K562 (cell line): ENCODE results near the gene RINL. TPM values are rescaled to one million over a fixed set of nuclear protein-coding genes. Genes with fewer than 3 reads are reported as not detected.
A peak's percentile ranks its signal among the peaks of the same experiment; 100 is the strongest.

Experiments
- ATAC-seq: fragments of 200-7000 bp; cut with Tn5 transposase; 3 replicates; pipeline ENCODE4 v1.9.1; 2020; ENCODE audit warnings: moderate library complexity
- BruUV-seq: library from RNA; stranded (reverse); fragments of 400-500 nt; replicated peaks from 2 replicates; lab custom pipeline; 2021; lab: Mats Ljungman, UMichigan
- CTCF ChIA-PET: fragments of 300-600 bp; formaldehyde crosslinking; extraction: SDS; loops from one replicate; lab custom pipeline; 2021; ENCODE audit warnings: low intra/inter-chr PET ratio; lab: Yijun Ruan, JAX
- POLR2A ChIA-PET: fragments of 300-600, 350-650 bp; sonication (Branson Sonifier 250); formaldehyde crosslinking; extraction: SDS; loops from one replicate; lab custom pipeline; 2021; ENCODE audit warnings: antibody characterized with exemption, inconsistent platforms; lab: Yijun Ruan, JAX
- DNase-seq, 4 experiments: peaks; one replicate each; pipeline versions ENCODE4 v3.0.0 to v3.0.0-alpha.2; 2011 to 2018; ENCODE audit warnings: low spot score in 3 of 4, mixed read lengths in 3 of 4; ENCODE audit errors: extremely low read depth in 1 of 4
- FAIRE-seq: peaks from 2 replicates; lab custom pipeline; 2011; peaks lifted over from hg19 to GRCh38; lab: Jason Lieb, UNC
- H2AFZ ChIP-seq: 2 replicates; pipeline ENCODE4 v1.6.0; 2011; ENCODE audit warnings: low read depth, low read length, control low read depth, inconsistent platforms
- H3K27ac ChIP-seq: fragments of 200-600 bp; 3 replicates; pipeline ENCODE4 v1.8.0; 2011; ENCODE audit warnings: low read depth, mild to moderate bottlenecking, control low read depth, inconsistent platforms, low read length, moderate library complexity, mixed read lengths; ENCODE audit errors: extremely low read depth
- H3K27me3 ChIP-seq, 2 experiments: fragments of 300-600 bp in 1 of 2; 2 replicates in 1 of 2; 3 replicates in 1 of 2; pipeline versions ENCODE4 v1.6.0 to v1.8.0; 2011; ENCODE audit warnings: inconsistent platforms in 2 of 2, low read length in 2 of 2, mild to moderate bottlenecking in 1 of 2, mixed read lengths in 1 of 2, moderate library complexity in 1 of 2; ENCODE audit not compliant: control insufficient read depth in 2 of 2, insufficient read depth in 2 of 2
- H3K36me3 ChIP-seq: fragments of 300-600 bp; 3 replicates; pipeline ENCODE4 v1.8.0; 2011; ENCODE audit warnings: mild to moderate bottlenecking, low read length, inconsistent platforms; ENCODE audit not compliant: control insufficient read depth, insufficient read depth
- H3K4me1 ChIP-seq, 2 experiments: fragments of 200-600 bp in 1 of 2; replicated peaks in 1 of 2; 2 replicates in 1 of 2; 3 replicates in 1 of 2; pipeline versions ENCODE4 v1.5.1 to v1.8.0; 2011; ENCODE audit warnings: inconsistent platforms in 2 of 2, low read length in 2 of 2, mild to moderate bottlenecking in 1 of 2, mixed read lengths in 1 of 2, moderate library complexity in 1 of 2; ENCODE audit not compliant: control insufficient read depth in 2 of 2, insufficient read depth in 2 of 2
- H3K4me2 ChIP-seq: 2 replicates; pipeline ENCODE4 v1.6.1; 2011; ENCODE audit warnings: low read length, control low read depth, inconsistent platforms, mixed read lengths; ENCODE audit not compliant: insufficient read depth
- H3K4me3 ChIP-seq: fragments of 200-600 bp; sonication (generic), shearing (Covaris generic); 2 replicates; pipeline ENCODE4 v1.5.1; 2016; ENCODE audit warnings: control low read depth, inconsistent platforms
- H3K79me2 ChIP-seq: fragments of 200-600 bp; 3 replicates; pipeline ENCODE4 v1.8.0; 2011; ENCODE audit warnings: low read length, inconsistent platforms; ENCODE audit not compliant: control insufficient read depth, insufficient read depth
- H3K9ac ChIP-seq, 2 experiments: 2 replicates each; pipeline versions ENCODE4 v1.6.0 to v1.6.1; 2011; ENCODE audit warnings: low read depth in 2 of 2, low read length in 2 of 2, control low read depth in 1 of 2, inconsistent platforms in 1 of 2, mild to moderate bottlenecking in 1 of 2, mixed read lengths in 1 of 2; ENCODE audit not compliant: insufficient read depth in 1 of 2
- H3K9me1 ChIP-seq: one replicate; pipeline ENCODE4 v1.6.0; 2011; ENCODE audit warnings: inconsistent platforms, mild to moderate bottlenecking, low read length, moderate library complexity; ENCODE audit not compliant: control insufficient read depth, insufficient read depth
- H3K9me3 ChIP-seq: replicated peaks from 2 replicates; pipeline ENCODE4 v1.5.1; 2011; ENCODE audit warnings: low read depth, low read length, inconsistent platforms; ENCODE audit not compliant: control insufficient read depth, insufficient read depth
- H4K20me1 ChIP-seq: replicated peaks from 2 replicates; pipeline ENCODE4 v1.6.1; 2011; ENCODE audit warnings: low read length, inconsistent platforms, mixed read lengths; ENCODE audit not compliant: control insufficient read depth, insufficient read depth
- ARNT ChIP-seq, 2 experiments: fragments of 450-650 bp; IDR thresholded peaks; 2 replicates each; pipeline ENCODE4 v1.6.1; 2016; ENCODE audit warnings: mild to moderate bottlenecking in 1 of 2
- ATF1 ChIP-seq, 2 experiments: fragments of 450-650 bp in 1 of 2; IDR thresholded peaks; 2 replicates each; pipeline ENCODE4 v1.6.1; 2016; ENCODE audit warnings: missing compliant biosample characterization in 1 of 2, missing genetic modification characterization in 1 of 2
- BRD9 ChIP-seq: fragments of 450-650 bp; IDR thresholded peaks from 2 replicates; pipeline ENCODE4 v1.6.1; 2018; ENCODE audit warnings: low read depth; ENCODE audit not compliant: partially characterized antibody
- CAMTA2 ChIP-seq: fragments of 250-450 bp; sonication (Bioruptor Pico); conservative IDR thresholded peaks from 2 replicates; pipeline ENCODE4 v1.5.1; 2022
- E2F8 ChIP-seq: fragments of 450-650 bp; IDR thresholded peaks from 2 replicates; pipeline ENCODE4 v1.7.1; 2018; ENCODE audit warnings: mild to moderate bottlenecking, low read depth; ENCODE audit not compliant: partially characterized antibody
- ELF2 ChIP-seq: fragments of 250-450 bp; sonication (Bioruptor Pico); IDR thresholded peaks from 2 replicates; pipeline ENCODE4 v1.5.0; 2021; ENCODE audit warnings: mild to moderate bottlenecking
- FOXK2 ChIP-seq, 2 experiments: fragments of 450-650 bp; IDR thresholded peaks in 1 of 2; conservative IDR thresholded peaks in 1 of 2; 2 replicates each; pipeline ENCODE4 v1.6.1; 2016; ENCODE audit warnings: low read depth in 2 of 2, mild to moderate bottlenecking in 1 of 2
- HDAC1 ChIP-seq, 2 experiments: fragments of 450-650 bp; IDR thresholded peaks; 2 replicates each; pipeline ENCODE4 v1.6.1; 2016 to 2017; ENCODE audit warnings: inconsistent platforms in 1 of 2, mild to moderate bottlenecking in 1 of 2, moderate library complexity in 1 of 2
- HDAC6 ChIP-seq: IDR thresholded peaks from 2 replicates; pipeline ENCODE4 v1.6.1; 2012; ENCODE audit warnings: low read depth, mild to moderate bottlenecking, control low read depth, inconsistent platforms, low read length, moderate library complexity
- NCOR1 ChIP-seq: fragments of 450-650 bp; IDR thresholded peaks from 2 replicates; pipeline ENCODE4 v1.6.1; 2016; ENCODE audit warnings: mild to moderate bottlenecking, moderate library complexity
- NR2F6 ChIP-seq: fragments of 450-650 bp; formaldehyde crosslinking; IDR thresholded peaks from 2 replicates; pipeline ENCODE4 v1.4.0; 2020; ENCODE audit warnings: mild to moderate bottlenecking
- RFX5 ChIP-seq: IDR thresholded peaks from 2 replicates; pipeline ENCODE4 v1.6.1; 2011; ENCODE audit warnings: low read depth, mild to moderate bottlenecking, improper control_type of control experiment, low read length
- SMC3 ChIP-seq: conservative IDR thresholded peaks from 2 replicates; pipeline ENCODE4 v1.6.1; 2011; ENCODE audit warnings: low read depth, low read length, improper control_type of control experiment; ENCODE audit not compliant: insufficient read depth
- STAT5A ChIP-seq: IDR thresholded peaks from 2 replicates; pipeline ENCODE4 v1.6.1; 2012; ENCODE audit warnings: low read length, inconsistent platforms, borderline replicate concordance
- TCF7 ChIP-seq: sonication (generic); IDR thresholded peaks from 2 replicates; pipeline ENCODE4 v1.6.1; 2016; ENCODE audit warnings: antibody characterized with exemption, borderline replicate concordance
- U2AF1 ChIP-seq: fragments of 200-400 bp; formaldehyde crosslinking; optimal IDR thresholded peaks from 2 replicates; pipeline ENCODE3; 2017; ENCODE audit warnings: mild to moderate bottlenecking, low read depth, low read length, moderate library complexity
- ZNF175 ChIP-seq: fragments of 200-800 bp; sonication (Bioruptor generic); IDR thresholded peaks from 2 replicates; pipeline ENCODE4 v1.6.1; 2016; ENCODE audit warnings: low read depth, mild to moderate bottlenecking, missing genetic modification characterization, missing compliant biosample characterization
- WGBS: fragments of 100-300 bp; shearing (Covaris generic); methylation state at CpG from one replicate; pipeline ENCODE4 v1.1.6; 2016; ENCODE audit warnings: low coverage, mixed read lengths; ENCODE audit not compliant: insufficient coverage; ENCODE audit errors: missing lambda C conversion rate; 5-methylcytosine and 5-hydroxymethylcytosine counted together
- in situ Hi-C: fragments of 300-500 bp; cut with MboI; formaldehyde crosslinking; loops from 4 replicates; pipeline ENCODE4 v1.15.0; 2018; ENCODE audit warnings: inconsistent platforms, mixed read lengths
- intact Hi-C: fragments of 100-400 bp; cut with micrococcal nuclease; formaldehyde crosslinking; loops from 2 replicates; pipeline ENCODE4 v1.14.2; 2022
- polyA plus RNA-seq, 8 experiments: library from polyadenylated mRNA; depleted of rRNA in 4 of 8; stranded (reverse) in 5 of 8; unstranded in 3 of 8; fragments of >200 nt; fragmentation: Nextera tagmentation in 2 of 8; fragmentation: Illumina TruSeq in 1 of 8; extraction: Ambion mirVana in 2 of 8; extraction: Trizol in 1 of 8; gene quantifications; 2 replicates each; pipeline versions ENCODE4 v1.2.1 to v1.2.3, GENCODE V29; 2011 to 2014; ENCODE audit warnings: inconsistent platforms in 1 of 8, missing spikeins in 1 of 8
- total RNA-seq, 7 experiments: library from RNA; depleted of rRNA in 6 of 7; stranded (reverse); fragments of >200 nt in 6 of 7; fragmentation: Illumina TruSeq in 2 of 7; extraction: Trizol in 2 of 7; gene quantifications; 2 replicates each; pipeline versions ENCODE4 v1.2.1 to v1.2.3, GENCODE V29; 2011 to 2021; ENCODE audit warnings: low replicate concordance in 1 of 7
- TF ChIP-seq, protein P1 (sequence below): fragments of 450-650 bp; IDR thresholded peaks from 2 replicates; pipeline ENCODE4 v1.6.1; 2014; ENCODE audit warnings: low read depth, mild to moderate bottlenecking, moderate library complexity, borderline replicate concordance

Gene RINL
- total and polyA plus RNA-seq, 9 of the 15 experiments (the other 6 are each of a cell fraction or from before 2014, with no cell fraction given): 0.82 to 10.9 (median 4.9) TPM

GRCh38 chr19:38862321-38863059 is 15.6 kb downstream of the RINL start:
- Histone ChIP-seq H3K36me3 (no peaks in the 10 kb centered on the region), H4K20me1 (no peaks in the 10 kb centered on the region), H3K4me3 (no peak overlapping the region), H3K9ac (peak overlapping the region in 1 of 2 experiments; percentile 41; a peak in 1 of 4 replicates), H3K4me2 (peak overlapping the region; percentile 30; the same call in 1 of the 2 replicates), H3K27ac (peak overlapping the region; percentile 33; the same call in 2 of the 3 replicates), H2AFZ (peak overlapping the region; percentile 73), H3K27me3 (no peaks in the 10 kb centered on the region), H3K9me3 (no peaks in the 10 kb centered on the region), H3K79me2 (no peaks in the 10 kb centered on the region), H3K4me1 (peaks cover 27 to 36% of the 10 kb centered on the region in 2 experiments), H3K9me1 (no peaks in the 10 kb centered on the region)
- CTCF ChIA-PET: interaction anchor here (0.6 kb wide), 1 partner anchor 605 kb away, joined by 4 read pairs; no protein-coding TSS in a partner anchor
- intact Hi-C loops (no loop called here), in situ Hi-C loops (no loop called here)
- peak; percentile 80 for ATAC-seq
- 9% methylated on average over 10 of the region's 10 CpGs for WGBS
- peak in 1 of 4 experiments; percentile 77 for DNase-seq
- peak; percentile 87 for FAIRE-seq
- POLR2A ChIA-PET: interaction anchor here (0.6 to 2.7 kb wide), 8 partner anchors 9 to 319 kb away, joined by 3 to 17 read pairs (median 4); no protein-coding TSS in a partner anchor
- no TSS peak for BruUV-seq
- TF ChIP-seq NCOR1 (peak; percentile 59), CAMTA2 (0 out of 2 replicates have a peak, but pooled peaks have one; percentile 42), ATF1 (CRISPR knock-in tag; IDR thresholded peaks at IDR 0.05) (no peak), ATF1 (tag; IDR thresholded peaks at IDR 0.05) (0 out of 2 replicates have a peak, but pooled peaks have one; percentile 24), FOXK2 (conservative IDR thresholded peaks at IDR 0.05 in 1 of 2, IDR thresholded peaks at IDR 0.05 in 1 of 2; ENCODE audit: low read depth in 2 of 2) (peak; percentile 81 to 88), ELF2 (peak; percentile 26; the same call in 1 of the 2 replicates), HDAC1 (IDR thresholded peaks at IDR 0.05) (peak in 1 of 2 experiments; percentile 83; a peak in 2 of 4 replicates), NR2F6 (CRISPR knock-in tag) (no peak), TCF7 (no peak), STAT5A (no peak), U2AF1 (no peak), ZNF175 (CRISPR knock-in tag) (peak; percentile 71; the same call in 1 of the 2 replicates), SMC3 (no peak), RFX5 (no peak), E2F8 (peak; percentile 48), BRD9 (no peak), HDAC6 (no peak), ARNT (IDR thresholded peaks at IDR 0.05) (peak in 1 of 2 experiments; percentile 63; a peak in 1 of 4 replicates)
- TF ChIP-seq, protein P1, sequence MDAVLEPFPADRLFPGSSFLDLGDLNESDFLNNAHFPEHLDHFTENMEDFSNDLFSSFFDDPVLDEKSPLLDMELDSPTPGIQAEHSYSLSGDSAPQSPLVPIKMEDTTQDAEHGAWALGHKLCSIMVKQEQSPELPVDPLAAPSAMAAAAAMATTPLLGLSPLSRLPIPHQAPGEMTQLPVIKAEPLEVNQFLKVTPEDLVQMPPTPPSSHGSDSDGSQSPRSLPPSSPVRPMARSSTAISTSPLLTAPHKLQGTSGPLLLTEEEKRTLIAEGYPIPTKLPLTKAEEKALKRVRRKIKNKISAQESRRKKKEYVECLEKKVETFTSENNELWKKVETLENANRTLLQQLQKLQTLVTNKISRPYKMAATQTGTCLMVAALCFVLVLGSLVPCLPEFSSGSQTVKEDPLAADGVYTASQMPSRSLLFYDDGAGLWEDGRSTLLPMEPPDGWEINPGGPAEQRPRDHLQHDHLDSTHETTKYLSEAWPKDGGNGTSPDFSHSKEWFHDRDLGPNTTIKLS: peak; percentile 20; the same call in 1 of the 2 replicates
